OCI-M2 (cell line): Measurements from ENCODE around the gene HSPB8.
"Not testable (repeated sequence)": the region's sequence is repeated elsewhere in the genome, so short reads cannot be mapped to it uniquely, and the experiment has no call there.

Experiments
- DNase-seq: peaks from one replicate; lab custom pipeline; 2025; ENCODE audit not compliant: unreplicated experiment; lab: John Stamatoyannopoulos, UW

HSPB8 gene

DNA sequence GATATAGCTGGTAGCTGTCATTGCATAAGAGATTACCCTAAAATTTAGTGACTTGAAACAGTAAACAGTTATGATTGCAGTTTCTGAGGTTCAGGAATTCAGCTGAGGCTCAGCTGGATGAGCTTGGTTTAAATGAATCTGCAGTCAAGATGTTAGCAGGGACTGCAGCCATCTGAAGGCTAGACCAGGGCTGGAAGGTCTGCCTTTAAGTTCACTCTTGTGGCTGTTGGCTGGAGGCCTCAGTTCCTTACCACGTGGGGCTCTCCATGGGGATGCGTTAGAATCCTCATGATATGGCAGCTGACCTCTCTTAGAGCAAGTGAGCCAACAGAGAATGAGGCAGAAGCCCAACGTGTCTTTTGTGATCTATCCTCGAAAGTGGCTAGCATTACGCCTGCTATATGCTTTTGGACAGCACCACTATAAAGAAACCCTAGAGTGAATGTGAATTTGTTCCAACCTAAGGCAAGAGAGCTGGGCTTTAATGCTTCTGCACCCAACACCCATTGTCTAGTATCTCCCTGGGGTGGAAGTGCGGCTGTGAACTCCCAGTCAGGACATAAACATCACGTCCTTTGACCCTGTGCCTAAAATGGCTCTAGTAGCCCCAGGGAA is 26.0 kb downstream of the HSPB8 start:
- no peak for DNase-seq

DNA sequence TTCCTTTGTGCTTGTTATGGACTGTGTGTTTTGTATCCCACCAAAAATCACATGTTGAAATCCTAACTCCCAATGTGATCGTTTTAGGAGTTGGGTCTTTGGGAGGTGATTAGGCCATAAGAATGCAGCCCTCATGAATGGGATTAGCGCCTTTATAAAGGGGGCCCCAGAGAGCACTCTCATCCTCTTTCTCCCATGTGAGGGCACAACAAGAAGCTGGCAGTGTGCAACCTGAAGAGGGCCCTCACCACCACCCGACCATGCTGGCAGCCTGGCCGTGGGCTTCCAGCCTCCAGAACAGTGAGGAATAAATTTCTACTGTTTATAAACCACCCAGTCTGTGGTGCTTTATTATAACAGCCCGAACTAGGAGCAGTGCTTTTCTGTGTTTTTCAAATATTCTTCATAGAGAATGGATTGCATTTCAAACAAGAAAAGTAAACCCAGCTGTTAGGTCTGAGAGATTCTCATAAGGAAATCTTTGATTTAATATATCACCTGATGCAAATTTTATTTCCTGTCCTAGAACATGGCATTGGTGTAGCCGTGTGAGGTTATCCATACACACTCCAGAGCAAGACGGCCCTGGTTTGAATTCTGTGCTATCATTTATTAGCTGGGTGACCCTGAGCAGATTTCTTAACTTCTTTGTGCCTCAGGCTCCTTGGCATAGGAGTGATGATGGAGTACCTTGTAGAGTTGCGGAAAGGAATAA is 27.8 kb downstream of the HSPB8 start:
- DNase-seq, result no peak

DNA sequence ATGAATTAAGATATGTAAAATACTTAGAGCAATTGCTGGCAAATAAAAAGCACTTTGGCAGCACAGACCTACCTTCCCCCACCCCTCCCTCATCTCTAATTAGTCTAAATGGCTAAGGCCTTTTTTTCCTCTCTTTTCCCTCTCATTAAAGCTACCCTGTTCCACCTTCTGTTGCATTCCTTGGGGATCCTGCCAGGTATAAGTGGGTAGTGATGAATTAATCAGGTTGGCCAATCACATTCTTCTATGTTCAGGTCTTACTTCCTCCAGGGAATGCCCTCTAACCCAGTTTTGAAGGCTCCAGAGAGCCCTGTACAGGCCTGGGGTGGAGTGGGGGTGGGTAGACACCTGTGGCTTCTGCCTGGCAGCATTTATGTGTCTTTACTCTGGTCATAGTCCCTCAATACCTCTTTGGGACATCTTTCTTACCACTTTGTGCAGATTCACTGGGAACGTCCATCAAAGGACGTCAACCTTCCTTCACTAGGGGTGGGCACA is 28.4 kb downstream of the HSPB8 start:
- no peak for DNase-seq

DNA sequence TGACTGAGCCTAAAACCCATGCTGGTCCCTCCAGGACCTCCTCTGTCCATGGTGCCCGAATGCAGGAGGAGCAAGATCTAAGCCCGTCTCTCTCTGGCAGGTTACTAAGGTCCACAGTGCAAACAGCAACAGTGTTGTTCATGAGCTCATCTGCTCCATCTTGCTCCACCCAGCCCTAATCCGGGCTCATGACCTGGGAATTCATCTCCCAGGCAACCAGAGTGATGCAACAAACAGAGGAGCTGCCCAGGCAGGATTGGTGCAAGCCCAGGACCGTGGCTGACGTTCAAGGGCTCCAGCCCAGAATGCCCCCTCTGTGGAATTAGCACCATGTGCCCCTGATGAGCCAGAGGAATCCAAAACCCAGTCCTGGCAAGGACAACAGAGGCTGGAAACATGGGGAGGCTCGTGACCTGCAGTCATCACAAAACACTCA is 29.9 kb downstream of the HSPB8 start:
- no peak for DNase-seq

DNA sequence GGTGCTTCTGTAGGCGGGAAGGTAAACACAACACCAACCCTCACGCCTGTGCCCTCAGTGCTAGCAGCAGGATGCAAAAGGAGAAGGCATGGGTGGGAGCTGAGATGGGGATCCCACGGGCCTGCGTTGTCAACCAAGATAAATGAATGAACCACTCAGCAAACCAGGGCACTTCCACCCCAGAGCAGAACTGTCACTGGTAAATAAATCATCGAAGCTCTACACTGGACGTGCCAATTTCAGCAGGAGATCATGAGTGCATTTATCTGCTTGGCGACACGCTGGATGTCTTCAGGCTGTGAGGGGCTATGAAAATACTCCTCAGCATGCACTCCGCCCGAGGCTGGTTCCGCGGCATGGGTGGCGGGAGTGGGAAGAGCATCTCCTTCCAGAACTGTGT is 33.2 kb downstream of the HSPB8 start:
- no peak for DNase-seq

DNA sequence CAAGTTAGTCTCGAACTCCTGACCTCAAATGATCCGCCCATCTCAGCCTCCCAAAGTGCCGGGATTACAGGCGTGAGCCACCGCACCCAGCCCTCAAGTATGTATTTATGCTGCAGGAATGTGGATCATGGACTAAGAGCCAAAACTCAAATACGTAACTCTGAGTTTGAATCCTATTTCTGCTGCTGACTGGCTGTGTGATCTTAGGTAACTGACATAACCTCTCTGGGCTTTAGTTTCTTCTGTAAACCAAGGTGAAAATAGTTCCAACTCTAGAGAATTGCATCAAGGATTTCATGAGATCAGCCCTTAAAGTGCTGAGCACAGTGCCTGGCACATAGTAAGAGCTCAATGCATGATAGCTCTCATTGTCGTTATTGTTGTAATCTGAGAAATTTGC is 37.4 kb downstream of the HSPB8 start:
- no peak for DNase-seq

DNA sequence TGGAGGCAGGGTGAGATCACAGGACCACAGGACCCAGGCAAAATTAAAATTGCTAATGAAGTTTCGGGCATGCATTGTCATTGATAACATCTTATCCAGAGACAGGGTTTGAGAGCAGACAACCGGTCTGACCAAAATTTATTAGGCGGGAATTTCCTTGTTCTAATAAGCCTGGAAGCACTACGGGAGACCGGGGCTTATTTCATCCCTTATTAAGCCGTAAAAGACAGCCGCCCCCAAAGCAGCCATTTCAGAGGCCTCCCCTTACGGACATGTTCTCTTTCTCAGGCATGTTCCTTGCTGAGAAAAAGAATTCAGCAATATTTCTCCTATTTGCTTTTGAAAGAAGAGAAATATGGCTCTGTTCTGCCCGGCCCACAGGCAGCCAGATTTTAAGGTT is 40.1 kb downstream of the HSPB8 start:
- not testable (repeated sequence) for DNase-seq

DNA sequence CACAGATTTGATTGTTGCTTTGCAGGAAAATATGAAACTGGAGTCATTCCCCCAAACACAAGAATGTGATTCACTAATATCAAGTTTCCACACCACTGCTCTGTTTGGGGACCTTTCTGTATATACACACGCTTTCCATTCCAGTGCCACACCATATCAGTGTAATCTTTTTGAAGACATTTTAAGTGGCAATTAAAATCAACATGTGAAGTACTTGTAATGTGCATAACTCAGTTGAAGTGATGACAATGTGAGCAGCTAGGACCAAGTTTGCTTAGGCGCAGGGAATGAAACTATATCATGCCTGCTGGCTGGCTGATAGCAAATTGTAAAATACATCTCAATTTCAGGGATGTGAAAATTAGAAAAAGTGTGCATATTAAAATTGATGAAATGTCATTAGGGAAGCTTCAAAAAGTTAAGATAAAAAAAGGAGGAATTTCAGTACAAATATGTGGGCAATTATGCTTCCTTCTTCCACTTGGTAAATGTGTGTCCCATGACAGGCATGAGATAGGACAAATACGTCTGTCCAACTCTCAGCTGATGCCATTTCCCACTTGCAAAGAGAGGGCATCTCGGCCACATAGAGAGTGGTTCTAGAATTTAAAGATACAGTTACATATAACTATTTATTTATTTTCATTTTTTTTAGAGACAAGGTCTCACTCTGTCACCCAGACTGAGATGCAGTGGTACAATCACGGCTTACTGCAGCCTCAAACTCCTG is 43.7 kb downstream of the HSPB8 start:
- DNase-seq, result no peak

DNA sequence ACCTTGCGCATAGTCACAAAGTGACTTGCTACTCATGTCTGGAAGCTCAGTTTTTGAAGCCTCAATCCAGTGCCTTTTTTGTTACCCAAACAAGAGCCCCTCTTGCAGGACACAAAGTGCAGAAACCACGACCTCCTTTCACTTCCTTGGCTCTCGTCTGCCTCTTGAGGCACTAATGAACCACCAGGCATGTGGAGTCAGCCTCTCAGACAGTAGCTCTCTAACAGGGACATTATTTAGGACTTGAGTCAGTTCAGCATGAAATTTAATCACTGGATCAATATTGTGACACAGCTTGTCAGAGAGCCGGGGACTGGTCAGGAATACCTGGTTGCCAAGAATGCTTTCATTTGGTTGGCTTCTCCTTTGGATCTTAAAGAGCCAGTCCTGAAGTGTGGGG is 46.7 kb downstream of the HSPB8 start:
- DNase-seq, result no peak

DNA sequence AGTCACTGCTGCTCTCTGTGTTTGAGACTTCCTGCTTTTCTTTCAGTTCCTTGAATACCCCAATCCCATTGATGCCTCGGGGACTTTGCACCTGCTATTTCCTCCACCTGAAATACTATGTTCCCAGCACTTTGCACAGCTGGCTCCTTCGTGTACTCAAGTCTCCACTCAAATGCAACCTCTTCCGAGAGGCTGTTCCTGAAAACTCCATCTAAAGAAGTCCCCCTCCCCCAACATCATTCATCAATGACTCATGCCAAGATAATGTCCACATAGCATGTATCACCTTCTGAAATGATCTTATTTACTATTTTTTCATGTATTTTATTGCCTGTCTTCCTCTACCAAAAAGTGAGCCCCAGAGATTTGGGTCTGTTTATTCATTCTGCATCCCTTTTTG is 48.6 kb downstream of the HSPB8 start:
- no peak for DNase-seq

DNA sequence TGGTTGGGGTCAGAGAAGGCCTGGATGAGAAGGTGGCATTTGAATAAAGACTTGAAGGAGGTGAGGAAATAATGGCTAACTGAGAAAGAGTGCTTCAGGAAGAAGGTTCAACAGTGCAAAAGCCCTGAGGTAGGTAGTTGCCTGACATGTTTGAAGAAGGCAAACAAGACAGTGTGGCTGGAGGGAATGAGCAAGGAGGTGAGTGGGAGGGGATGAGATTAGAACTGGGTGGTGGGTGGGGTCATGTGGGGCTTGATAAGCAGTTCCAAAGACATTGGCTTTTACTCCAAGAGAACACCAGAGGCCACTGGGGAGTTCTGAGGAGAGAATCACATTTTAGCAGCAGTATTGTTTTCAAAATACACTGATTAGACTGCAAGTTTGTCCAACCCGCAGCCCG is 50.5 kb downstream of the HSPB8 start:
- no peak for DNase-seq

DNA sequence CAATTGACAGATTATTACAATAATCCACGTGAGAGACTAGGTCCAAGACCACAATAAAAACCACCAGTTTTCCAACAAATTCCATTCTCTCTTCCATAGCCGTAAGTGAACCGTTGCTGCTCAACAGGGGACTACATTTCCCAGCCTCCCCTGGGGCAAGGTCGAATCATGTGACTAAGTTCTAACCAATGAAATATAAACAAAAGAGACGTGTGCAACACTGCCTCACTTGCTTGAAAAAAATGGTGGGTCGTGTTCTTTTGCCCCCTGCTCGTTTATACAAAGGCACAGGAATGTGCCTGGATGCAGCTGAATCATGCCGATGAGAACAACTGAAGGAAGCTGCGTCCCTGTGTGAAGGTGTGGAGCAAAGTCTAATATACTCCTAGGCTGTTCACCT is 51.1 kb downstream of the HSPB8 start:
- no peak for DNase-seq

DNA sequence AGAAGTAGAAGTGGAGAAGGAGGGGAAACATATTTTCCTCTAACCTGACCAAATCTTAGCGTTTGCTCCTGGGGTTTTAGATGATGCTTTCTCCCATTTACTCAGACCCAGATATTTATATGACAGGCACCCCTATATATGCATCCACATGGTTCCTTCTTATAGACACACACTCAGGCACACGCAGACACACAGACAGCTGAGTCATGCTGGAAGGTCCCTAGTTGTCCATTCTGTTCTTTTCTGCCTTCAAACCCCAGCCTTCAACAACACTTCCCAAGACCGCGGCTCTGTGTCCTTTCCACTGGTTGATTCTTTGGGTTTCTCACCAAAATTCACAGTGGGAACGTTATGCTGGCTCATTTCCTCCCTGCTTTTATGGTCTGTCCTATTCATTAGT is 52.1 kb downstream of the HSPB8 start:
- DNase-seq, result no peak

DNA sequence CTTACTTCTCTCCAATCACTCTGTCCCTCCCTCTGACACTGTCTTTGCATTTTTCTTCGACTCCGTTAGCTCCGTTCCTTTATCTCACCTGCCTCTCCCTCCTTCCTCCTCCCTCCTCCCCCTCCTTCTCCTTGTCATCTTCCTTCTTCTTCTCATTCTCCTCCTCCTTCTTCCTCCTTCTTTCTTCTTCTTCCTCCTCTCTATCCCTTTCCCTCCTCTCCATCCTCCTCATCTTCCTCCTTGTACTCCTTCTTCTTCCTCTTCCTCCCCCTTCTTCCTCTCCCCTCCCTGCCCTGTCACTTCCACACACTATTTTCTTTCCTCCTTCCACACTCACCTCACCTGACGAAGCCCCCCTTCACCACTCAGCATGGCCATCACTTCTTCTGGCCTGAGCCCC is 53.0 kb downstream of the HSPB8 start:
- no peak for DNase-seq

DNA sequence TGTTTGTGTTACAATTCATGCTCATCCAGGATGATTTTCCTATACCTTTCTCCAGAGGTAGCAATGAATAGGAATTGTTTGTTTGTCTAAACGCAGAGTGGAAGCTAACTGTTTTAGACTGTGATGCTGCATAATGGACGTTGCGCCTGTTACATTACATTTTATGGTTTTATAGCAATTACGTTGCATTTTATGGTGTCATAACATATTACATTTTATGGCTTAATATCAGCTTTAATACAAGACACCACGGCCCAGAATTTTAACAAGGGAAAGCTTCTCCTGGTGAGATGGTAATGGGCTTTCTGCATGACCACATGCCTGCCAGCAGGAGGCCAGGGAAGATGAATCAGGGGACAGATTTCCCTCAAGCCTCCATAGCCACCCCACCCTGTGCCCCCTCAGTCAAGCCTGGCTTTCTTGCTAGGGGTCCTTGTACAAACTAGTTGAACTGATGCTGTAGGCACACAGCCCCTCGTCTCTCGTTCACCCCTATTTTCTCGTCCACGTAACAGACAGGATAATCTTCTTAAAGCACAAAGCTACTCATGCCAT is 56.5 kb downstream of the HSPB8 start:
- DNase-seq, result no peak

DNA sequence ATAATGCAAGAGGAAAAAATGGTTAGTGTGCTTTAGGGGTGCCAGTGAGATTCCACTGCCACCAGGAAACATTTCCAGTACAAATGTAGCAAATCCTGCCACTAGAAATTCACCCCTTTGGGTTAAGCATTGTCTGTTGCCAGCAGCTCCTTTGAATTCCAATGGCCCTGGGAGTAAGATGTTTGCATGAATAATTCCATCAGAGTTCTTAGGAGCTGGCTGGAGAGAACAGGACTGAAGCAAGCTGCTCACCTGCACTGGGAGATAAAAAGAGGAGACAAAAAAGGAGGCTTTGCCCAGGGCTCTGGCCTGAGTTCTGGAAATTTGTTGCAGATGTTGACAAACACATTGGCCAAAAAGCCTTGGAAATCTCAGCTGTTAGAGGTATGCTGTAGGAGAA is 57.6 kb downstream of the HSPB8 start:
- no peak for DNase-seq

DNA sequence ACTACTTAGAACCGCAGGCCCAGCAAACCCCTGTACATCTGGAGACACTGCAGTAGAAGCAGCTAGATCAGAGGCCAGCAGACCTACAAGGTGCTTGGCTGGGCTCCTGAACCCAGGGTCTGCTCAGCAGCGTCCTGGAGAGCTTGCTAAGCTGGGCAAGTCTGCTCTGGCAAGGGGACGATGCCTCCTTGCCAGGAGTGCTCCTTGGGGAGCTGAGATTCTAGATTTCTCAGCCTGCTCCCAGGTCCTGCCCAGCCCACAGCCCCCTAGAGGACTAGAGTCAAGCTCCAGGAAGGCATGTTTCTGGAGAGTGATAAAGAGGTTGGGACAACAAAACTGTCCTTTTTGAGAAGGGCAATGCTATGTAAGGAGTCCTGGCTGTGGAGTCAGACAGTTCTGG is 60.3 kb downstream of the HSPB8 start:
- no peak for DNase-seq

DNA sequence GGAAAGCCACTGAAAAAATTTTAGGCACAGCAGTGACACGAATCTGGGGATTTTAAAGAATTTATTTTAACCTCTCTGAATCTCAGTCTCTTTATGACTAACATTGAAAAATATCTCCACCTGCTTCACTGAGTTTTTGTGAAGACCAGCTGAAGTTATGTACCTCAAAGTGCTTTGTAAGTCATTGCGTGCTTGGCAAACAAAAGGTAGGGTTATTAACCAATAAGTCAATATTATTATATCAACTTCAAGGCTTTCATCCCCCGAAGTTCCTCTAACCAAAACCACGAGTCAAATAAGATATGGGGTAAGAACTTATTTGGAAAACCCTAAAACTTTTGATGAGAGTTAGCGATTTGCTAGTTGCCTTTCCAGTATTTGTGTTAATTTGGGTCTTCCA is 62.3 kb downstream of the HSPB8 start:
- DNase-seq, result no peak

DNA sequence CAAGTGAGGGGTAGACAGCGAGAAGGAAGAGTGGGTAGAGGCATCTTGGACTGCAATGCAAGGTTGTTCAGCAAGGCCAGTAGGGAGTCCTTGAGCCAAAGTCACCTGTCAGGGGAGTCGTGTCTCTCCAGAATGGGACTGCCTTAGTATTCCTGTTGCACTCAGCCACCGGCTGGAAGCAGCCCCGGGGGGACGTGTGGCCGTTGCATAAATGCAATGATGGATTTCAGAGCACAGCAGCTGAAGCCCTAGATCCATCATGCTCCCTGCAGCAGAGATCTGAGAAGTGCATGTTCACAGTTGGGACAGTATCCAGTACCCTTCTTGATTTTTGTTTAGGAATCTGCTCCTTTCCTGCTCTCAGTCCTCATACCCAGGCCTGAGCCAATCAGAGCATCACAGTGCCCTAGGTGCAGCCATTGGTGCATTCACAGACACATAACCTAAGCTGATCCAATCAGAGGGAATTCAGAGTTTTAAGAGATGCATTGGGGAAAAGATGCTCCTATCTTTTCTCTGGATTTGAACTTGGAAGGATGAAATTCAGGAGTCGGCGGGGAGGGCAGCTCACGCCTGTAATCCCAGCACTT is 62.9 kb downstream of the HSPB8 start:
- no peak for DNase-seq
